ENCODE results near the gene LOXL1.

The LOXL1 gene

DNA sequence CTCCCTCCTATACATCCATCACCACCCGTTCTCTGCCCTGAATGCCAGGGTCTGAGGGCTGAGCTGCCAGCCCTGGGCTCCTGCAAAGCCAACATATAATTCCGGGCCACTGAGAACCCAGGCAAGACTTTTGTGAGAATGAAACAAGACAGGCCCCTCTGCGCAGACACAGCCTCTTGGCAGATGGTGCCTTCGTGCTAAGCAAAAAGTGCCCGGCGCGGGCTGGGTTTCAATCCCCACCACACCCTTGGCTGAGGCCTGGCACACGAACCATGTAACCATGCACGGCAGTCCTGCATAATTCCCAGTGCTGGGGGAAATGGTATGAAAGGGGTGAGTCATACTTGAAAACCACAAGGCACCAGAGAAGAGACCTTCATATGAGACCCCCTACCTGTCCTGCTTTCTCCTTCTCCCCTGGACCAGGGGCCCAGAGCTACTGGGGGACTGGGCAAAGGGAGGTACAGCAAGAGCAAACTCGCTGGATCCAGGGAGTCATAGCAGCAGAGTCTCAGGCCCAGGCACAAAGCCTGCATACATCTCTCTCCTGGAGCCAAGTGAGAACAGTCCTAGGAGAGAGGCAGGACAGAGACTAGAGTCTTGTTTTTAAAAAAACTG lies 26.1 kb upstream of the LOXL1 start:
- DNase-seq, result no peak

DNA sequence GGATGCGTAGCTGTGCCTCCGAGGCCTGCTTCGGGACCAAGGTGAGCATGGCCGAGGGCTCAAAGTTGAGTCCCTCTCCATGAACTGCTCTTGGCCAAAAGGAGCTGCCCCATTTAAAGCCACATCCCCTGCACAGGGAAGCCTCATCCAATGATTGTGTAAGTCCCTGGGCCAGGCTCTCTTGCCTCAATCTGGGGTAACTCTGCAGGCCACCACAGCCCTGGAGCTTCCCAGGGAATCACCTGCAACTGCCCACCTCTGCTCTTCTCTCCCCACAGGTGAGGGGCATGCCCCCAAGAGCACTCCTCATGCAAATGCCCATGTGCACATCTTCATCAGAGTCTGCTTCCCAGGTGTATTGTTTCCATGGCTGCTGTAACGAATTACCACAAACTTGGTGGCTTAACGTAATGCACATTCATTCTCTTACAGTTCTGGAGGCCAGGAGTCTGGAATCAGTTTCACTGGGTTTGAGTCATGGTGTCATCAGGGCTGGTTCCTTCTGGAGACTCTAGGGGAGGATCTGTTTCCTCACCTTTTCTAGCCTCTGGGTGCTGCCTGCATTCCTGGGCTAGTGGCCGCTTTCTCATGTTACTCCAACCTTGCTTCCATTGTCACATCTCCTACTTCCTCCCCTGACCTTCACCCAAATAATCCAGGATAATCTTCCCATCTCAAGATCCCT lies 25.0 kb upstream of the LOXL1 start:
- no peak for DNase-seq

DNA sequence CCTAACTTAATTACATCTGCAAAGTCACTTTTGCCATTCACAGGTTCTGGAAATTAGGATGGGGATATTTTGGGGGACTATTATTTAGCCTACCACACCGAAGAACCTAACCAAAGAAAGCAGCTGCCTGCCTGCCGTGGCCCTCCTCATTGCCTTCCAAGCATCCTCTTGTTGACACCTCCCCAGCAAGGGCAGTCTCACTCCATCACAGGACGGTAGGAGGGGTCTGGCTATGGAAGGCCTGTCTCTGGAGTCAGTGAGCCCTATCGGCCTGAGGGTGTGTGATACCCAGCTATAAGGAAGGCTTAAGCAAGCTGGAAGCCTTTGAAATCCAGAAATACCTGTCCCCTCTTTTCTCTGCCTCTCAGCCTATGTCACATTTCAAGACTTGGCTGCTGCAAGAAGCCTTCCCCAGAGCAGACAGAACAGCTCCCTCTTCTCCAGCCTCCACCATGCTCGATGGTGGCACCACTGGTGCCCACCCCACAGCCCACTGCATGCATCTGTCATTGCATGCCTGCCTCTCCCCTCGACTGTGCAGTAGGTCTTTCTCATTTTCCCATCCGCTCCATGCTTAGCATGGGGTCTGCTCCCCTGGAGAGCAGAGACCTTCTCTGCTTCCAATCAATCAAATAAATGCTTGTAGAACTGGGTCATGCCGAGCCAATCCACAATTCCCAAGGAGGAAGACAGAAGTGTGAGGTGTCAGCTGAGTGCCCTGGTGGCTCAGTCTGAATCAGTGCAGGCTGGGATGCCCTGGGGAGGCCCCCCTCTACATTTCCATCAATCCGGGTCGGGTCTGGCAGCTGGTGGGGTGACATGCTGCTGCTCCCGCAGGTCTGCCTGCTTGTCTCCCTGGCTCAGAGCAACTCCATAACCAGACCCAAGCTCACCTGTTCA lies 23.9 kb upstream of the LOXL1 start:
- no peak for DNase-seq

DNA sequence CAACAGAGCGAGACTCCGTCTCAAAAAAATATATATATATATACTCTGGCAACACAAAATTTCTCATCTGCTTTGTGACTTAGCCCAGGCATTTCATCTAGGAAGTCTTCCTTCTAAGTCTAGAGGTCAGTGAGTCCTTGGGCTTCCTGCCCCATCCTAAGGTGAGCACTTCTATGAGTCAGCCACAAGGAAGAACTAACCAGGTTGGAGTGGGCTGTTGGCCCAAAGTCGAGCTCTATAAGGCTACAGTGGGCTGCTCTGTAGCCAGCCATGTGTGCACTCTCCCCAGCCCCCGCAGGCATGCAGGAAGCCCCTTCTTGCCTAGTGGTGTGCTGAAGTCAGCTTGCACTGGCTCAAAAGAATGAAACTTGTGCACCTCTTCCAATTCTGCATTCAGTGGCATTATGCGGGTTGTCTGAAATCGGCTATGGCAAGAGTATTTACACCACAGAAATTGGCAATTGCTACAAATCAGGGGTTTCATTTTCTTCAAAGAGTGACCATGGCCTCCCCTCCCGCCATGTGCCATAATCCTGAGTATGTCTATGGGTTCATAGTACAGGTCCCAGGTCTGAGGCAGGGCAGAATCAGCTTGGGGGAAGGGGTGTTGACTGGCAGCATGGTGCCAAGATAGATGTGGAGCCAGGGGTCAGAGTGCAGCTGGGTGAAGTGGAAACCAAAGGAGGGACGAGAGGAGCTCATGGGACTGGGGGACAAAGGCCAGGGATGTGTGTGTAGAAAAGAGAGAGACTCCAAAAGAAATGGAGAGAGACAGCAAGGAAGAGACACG lies 22.0 kb upstream of the LOXL1 start:
- no peak for DNase-seq

DNA sequence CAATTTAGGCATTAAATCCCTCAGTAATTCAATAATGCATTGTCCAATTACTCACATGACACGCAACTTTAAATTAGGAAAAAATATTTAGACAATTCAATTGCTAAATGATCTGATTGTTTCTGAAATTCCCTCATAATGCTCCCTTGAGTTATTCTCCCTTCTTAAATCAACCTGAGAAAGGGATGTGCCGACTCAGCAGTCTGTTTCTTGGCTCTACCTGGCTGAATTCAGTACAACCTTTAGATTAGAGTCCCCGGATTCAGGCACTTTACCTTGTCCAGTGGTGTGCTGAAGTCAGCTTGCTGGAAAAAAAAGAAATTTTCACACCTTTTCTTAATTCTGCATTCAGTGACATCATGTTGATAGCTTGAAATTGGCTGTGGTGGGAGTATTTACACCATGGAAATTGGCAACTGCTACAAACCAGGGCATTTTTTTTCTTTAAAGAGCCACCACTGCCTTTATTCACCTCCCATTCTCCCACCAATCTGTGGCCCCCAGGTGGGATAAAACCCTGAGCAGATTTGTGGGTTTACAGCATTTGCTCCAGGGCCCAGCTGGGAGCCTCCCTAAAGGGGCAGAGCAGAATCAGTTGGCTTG lies 20.9 kb upstream of the LOXL1 start:
- no peak for DNase-seq

DNA sequence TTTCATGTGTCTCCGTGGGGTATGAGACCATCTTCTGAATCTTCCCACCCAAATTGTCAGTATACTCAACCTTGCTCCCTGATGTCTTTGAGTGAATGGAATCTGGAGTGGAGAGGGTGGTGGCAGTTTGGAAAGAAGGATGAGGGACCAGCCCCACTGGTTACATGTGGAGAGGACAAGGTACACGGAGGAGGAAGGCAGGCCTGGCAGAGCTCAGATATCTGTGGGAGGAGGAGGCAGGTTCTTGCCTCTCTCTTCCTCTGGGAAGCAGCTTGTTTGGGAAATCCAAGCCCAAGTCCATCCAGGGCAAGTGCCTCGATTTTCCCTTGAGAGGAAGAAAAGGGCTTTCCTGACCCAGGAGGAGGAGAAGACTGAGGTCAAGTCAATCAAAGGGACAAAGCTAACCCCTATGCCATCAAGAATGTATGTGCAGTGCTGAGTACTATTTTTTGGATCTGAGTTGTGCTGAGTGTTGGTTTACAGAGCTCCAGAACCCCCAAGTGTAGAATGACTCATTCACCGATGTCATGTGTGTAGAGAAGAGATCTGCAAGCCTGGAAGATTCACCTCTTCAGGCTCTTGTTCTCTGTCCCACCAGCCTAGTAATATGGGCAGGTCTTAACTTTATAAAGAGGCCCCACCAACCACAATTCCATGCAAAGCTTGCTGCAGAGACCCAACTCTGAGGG lies 19.8 kb upstream of the LOXL1 start:
- no peak for DNase-seq

DNA sequence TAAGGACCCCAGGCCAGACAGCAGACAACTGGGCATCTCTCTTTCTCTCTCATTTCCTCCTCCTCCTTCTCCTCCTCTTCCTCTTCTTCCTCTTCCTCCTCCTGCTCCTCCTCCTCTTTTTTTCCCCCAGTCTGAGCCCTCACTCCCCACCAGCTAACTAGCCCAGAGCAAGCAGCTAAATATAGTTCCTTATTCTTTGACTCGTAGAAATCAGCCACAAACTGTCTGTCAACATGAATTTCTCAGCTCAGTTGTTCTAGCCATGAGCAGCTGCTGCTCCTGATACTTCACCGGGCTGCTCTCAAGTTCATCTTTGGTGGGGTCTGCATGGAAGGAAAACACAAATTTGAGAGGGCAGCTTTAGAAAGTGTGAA lies 19.2 kb upstream of the LOXL1 start:
- DNase-seq, result no peak

DNA sequence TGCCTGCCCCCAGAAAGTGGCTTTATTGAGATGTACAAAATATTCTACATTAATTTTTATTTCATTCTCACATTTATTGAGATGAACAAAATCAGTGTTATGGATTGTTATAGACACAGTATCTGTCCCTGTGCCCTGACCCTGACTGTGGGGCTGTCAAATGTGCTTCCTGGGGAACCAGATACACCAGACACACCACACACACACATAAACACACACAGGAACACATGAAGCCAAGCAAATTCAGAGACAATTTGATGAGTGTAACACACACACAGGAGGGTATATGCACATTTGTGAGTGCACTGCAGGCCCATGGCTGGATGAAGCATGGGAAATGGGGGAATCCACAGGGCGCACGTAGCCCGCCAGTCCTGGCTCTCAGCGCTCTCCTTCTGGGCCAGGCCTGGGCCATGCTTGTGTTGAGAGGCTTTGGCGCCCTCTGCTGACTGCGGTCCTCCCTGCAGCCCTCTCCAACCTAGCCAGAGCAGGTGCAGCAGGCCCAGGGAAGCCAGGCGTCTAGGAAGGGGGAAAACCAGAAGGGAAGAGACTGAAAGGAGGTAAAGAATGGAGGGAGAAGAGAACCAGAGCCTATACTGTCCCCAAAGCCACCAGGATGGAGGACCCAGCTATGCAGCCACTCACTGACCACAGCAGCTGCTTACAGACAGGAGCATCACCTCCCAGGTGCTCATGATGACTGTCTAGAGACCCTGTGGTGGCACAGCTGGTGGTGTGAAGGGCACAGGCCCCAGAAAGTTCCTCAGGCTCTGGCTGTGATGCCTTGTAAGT lies 18.0 kb upstream of the LOXL1 start:
- DNase-seq, result peak; percentile 87

DNA sequence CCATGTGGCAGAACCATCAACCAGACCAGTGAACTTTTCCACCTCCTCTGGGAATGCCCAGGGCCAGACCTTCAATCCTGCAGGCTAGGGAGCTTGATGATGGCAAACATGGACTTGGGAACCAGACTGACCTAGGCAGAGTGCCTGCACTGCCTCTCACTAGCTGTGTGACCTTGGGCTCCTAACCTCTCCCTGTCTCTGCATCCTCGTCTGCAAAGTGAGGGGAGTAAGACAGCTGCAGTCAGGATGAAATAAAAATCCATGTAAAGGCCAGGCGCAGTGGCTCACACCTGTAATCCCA lies 17.5 kb upstream of the LOXL1 start:
- DNase-seq, result no peak

DNA sequence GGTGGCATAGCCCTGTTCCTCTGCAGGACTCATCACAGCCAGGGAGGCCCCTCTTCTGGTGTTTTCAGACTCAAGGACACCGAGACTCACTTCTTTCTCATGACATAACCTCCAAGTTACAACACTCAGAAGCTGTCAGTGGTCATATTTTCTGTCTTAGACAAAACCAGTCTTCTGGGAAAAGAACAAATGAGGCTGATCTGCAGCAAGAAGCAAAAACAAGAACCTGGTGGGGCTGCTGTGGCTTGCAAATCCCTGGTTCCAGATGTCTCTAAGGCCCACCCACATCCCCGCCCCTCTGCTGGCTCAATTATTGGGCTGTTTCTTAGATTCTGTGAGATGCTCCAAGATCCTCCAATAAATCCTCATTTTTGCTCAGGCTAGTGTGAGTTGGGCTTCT lies 16.6 kb upstream of the LOXL1 start:
- no peak for DNase-seq

DNA sequence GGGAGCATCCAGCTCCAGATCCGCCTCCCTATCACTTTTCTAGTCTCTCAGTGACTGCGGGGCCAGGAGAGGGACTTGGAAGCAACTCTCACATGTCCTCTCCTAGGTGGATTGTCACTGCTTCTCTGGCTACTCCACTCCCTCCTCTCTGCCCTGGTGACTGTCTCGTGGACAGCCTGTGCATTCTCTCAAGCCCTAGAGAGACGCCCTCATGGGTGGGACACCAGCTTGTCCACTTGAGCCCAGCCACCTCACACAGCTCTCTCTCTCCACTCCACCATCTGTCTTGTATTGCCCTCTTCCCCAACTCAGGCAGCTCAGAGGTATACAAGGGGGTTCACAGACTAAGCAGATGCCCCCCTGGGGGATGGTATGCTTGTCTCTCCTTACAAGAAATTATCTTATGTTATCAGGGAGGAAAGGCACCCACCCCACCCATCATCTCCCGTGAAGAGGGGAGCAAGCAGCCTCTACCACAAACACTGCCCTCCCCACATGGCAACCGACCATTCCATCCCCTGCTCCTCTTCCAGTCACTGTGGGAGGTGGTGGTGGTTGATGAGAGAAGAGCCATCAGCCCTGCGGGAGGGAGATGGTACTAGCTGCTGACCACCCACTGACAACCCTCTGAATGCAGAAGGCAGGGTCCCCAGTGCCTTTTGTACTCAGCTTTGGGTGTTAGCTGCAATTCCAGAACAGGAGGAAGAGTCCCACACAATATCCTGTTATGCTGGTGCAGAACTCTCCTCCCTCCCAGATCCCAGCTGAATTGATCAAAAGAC lies 15.5 kb upstream of the LOXL1 start:
- DNase-seq, result no peak

DNA sequence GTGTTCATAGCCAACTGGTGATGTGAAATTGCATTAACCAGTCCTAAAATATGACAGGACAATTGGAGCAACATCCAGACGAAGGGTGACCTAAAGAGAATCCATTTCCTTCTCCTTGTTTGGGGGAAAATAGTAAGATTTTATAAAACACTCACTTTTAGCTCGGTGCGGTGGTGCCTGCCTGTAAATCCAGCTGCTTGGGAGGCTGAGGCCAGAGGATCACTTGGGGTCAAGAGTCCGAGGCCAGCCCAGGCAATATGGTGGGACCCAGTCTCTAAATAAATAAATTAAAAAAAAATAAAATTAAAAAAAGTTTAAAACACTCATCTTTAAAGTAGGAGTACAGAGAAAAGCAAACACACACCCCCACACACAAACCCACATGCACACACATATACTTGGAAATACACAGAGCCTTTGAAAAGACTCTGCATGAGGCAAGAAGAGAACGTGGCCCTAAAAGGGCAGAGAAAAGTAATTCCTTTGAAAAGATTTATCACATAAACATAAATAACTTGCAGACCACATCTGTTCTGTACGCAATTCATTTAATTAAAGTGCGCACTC lies 14.1 kb upstream of the LOXL1 start:
- no peak for DNase-seq

DNA sequence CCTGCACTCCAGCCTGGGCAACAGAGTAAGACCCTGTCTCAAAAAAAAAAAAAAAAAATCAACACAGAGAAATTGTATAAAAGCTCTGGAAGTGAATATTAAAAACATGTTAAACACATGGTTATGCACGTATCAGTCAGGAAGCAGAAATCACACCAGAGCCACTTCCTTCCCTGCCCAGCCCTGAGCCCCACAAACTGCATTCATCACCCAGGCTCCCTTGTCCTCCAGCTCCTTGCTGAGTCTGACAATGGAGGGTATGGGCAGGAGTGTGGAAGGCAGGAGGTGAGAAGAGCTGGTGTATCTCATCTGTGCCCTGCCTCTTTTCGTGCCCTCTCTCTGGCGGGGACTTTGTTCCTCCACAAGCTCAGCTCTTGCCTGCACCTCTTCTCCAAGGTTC lies 12.1 kb upstream of the LOXL1 start:
- DNase-seq, result no peak

DNA sequence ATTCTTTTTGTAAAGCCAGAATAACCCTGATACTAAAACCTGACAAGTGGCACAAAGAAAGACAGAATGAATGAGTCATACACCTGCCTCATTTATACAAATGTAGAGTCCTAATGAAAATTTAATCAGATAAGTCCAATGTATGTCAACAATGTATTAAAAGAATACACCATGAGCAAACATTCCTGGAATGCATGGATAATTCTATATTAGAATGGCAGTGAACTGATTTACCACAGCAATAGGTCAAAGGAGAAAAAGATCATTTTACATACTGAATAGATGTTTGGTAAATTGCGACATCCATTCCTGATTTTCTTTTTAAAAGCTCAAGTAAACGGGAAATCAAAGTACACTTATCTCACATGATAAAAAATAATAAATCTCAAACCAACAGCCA lies 11.2 kb upstream of the LOXL1 start:
- no peak for DNase-seq

DNA sequence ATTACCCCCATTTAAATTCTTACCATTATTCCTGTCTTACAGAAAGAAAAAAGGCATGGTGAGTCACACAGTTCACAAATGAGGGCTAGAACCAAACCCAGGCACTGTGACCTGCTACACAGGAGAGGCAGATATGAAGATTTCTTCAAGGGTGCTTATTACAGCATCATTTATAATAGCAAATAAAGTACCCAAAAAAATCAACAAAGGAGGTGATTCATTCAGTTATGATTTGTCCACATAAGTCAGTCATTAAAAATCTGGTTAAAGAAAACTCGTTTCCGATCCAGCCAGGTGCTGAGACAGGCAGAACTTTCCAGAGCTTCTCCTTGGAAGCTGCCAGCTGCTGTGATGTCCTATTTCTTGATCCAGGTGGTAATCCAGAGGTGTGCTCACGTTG lies 7.5 kb upstream of the LOXL1 start:
- no peak for DNase-seq

DNA sequence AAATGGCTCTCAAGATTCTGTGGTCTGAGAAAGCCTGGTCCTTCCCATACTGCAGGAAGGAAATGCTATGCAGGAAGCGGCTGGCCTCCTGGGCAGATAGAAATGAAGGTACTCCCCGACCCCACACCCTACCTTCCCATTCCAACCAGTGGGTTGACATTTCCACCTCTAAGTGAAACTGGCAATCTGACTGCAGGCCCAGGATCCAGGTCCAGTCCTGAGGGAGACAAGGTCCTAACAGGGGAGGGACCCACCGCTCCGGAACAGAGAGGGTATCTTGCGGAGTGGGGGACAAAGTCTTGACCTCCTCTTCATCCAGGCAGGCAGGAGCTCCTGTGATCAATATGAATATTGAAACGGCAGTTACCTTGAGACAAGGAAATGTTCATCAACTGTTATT lies 6.6 kb upstream of the LOXL1 start:
- DNase-seq, result no peak

DNA sequence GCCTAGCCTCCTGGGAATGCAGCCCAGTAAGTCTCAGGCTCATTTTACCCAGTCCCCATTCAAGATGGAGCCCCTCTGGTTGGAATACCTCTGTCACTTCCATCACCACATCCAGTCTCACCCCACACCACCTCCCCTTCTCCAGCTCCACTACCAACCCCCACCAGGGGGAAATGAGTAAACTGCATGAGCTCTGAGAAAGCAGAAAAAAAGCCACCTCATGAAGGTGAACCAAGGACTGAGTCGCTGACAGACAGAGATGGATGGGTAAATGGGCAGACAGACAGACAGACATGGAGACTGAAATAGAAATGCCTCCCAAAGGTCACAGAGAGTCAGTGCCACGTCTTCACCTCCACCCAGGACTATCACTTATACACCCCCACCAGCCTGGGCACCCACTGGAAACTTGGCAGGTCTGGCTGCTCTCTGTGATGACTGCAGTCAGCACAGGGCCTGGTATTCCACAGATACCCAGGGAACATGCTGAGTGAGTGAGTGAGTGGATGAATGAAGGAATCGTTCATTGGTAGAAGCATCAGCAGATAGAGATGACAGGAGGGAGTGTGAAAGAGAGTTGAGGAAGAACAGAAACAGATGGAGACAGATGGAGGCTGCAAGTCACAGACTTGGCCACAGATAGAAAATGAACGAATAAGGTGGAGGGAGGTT lies 4.9 kb upstream of the LOXL1 start:
- no peak for DNase-seq

DNA sequence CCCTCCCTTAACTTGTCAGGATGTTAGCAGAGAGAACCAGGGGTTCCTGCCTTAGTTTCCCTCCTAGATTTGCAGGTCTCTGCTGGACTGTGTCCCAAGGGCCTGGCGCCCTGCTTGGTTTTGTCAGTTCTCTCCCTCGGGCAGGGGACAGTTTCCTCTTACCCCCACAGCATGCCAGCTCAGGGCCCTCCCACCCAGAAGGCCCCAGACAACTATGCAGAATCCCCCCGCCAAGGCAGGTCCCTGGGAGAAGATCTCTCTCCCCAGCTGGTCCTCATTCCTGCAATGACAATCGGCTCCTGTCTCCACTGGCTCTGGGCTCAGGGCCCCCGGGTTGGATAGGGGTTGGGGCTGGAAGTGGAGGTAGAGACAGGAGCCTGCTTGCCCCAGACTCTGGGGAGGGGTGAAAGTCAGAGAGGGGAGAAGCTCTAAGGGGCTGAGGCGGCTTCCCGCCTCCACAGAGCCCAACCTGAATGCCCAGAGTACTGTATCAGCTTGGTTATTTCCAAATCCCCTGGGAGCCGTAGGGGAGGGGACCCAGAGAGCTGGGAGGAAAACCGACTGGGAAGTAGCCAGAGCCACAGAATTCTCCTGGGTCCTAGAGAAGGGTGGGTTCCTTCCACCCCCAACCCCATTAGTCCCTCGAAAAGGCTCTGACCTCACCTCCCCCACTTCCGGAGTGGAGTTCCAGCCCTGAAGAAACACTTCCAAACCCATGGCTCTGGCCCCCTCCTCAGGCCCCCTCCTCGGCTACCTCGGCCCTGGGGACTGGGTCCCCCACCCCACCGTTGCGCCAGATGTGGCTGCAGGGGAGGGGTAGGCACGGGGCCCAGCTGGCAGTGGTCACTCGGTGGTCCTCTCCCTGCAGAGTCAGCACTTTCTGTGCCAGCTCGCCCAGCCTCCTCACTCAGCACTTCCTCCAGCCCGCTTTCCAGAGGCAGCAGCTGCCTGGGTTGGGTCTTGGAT lies 3.8 kb upstream of the LOXL1 start:
- DNase-seq, result no peak

DNA sequence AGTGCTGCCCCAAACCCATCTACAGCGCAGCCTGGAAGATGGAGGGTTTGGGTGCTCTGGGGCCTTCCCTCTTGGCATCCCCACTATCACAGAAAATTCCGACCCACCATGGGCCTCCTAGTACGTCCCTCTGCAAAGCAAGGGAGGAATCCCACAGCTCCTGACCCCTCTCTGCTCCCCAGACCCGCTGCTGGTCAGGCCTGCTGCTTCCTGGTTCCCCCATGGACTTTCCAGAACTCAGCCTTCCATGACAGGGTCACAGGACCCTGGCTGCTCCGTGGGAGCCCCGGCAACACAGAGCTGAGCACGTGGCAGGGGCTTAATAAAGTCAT lies 3.1 kb upstream of the LOXL1 start:
- DNase-seq, result no peak

Data from suppressor macrophage treated with lipopolysaccharide for 4 hours (primary cell).